ENCODE results near the gene GATA1. TPM values are rescaled to one million over a fixed set of nuclear protein-coding genes. Genes with fewer than 3 reads are reported as not detected.
A peak's percentile ranks its signal among the peaks of the same experiment; 100 is the strongest.

Gene GATA1
- total and polyA plus RNA-seq, 8 donors, result 0.37 to 9.4 TPM; not detected in 6

DNA sequence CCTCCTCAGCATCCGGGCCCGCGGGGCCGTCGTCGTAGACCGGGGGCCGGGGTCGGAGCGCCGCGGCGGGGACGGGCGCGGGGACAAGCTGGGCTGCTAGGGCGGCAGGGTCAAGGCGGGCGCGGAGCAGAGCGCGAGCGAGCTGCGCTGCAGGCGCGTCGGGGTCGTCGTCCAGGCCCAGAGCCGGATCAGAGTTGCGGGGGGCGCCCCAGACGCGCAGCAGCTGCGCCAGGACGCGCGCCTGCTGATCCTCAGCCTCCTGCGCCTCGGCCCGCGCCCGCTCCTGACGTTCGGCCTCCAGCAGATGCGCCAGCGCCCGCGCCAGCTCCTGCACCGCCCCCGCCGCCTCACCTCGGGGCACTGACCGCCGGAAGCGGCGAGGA lies 45.5 kb downstream of the GATA1 start:
- peaks cover 6 to 64% (median 61%) of the 10 kb centered on the region in 3 donors for H3K27me3 ChIP-seq
- H3K36me3 ChIP-seq, result no peaks in the 10 kb centered on the region
- TF ChIP-seq POLR2A (IDR thresholded peaks at IDR 0.05) (no peak), POLR2AphosphoS5 (IDR thresholded peaks at IDR 0.05) (no peak), EP300 (IDR thresholded peaks at IDR 0.05) (no peak)
- TF ChIP-seq, protein P1, sequence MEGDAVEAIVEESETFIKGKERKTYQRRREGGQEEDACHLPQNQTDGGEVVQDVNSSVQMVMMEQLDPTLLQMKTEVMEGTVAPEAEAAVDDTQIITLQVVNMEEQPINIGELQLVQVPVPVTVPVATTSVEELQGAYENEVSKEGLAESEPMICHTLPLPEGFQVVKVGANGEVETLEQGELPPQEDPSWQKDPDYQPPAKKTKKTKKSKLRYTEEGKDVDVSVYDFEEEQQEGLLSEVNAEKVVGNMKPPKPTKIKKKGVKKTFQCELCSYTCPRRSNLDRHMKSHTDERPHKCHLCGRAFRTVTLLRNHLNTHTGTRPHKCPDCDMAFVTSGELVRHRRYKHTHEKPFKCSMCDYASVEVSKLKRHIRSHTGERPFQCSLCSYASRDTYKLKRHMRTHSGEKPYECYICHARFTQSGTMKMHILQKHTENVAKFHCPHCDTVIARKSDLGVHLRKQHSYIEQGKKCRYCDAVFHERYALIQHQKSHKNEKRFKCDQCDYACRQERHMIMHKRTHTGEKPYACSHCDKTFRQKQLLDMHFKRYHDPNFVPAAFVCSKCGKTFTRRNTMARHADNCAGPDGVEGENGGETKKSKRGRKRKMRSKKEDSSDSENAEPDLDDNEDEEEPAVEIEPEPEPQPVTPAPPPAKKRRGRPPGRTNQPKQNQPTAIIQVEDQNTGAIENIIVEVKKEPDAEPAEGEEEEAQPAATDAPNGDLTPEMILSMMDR (IDR thresholded peaks at IDR 0.05), result no peak
- no peak overlapping the region for H3K27ac ChIP-seq
- DNase-seq, result peak in 1 of 2 donors; percentile 39
- peaks cover 0 to 20% (median 4%) of the 10 kb centered on the region in 4 donors for H3K9me3 ChIP-seq
- intact Hi-C loops (cut with DNase I; ENCODE audit: low total_unique reads), result no loop called here
- peak overlapping the region in 1 of 4 donors; percentile 22 for H3K4me3 ChIP-seq
- H3K4me1 ChIP-seq, result peaks cover 0 to 18% (median 6%) of the 10 kb centered on the region in 4 donors
- 2 to 40% (median 17%) methylated on average over 32 to 52 of the region's 57 CpGs; no CpG with 5 or more reads in 1 of the 5 donors for WGBS, 5 donors

DNA sequence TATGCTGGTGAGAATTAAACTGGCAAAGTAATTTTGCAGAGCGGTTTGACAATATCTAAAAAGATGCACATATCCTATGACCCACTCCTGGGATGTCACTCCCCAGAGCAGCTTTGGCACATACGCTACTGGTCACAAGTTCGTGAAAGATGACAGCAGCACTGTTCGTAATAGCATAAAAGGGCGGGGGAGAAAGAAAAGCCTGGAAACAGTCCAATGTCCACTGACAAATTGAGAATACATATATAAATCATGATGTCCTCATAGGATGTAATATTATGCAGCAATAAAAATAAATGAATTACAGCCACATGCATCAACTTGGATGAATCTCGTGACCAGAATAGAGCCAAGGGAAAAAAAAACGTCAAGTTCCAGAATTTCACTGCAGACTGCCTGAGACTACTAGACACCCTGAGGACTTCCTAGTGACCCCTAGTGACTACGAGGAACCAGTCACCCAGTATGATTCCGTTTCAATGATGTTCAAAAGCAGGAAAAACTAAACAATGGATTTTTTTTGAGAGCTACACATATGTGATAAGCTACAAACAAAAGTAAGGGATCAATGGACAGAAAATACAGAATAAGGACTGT lies 47.2 kb downstream of the GATA1 start:
- Histone ChIP-seq H3K27me3 (peaks cover 6 to 57% (median 56%) of the 10 kb centered on the region in 3 donors), H3K4me1 (peaks cover 0 to 18% (median 6%) of the 10 kb centered on the region in 4 donors), H3K27ac (no peak overlapping the region), H3K4me3 (no peak overlapping the region), H3K9me3 (peaks cover 0 to 14% (median 0%) of the 10 kb centered on the region in 4 donors), H3K36me3 (no peaks in the 10 kb centered on the region)
- 32 to 52% (median 48%) methylated on average over 9 of the region's 9 CpGs for WGBS, 5 donors
- intact Hi-C loops (cut with DNase I; ENCODE audit: low total_unique reads), result no loop called here
- DNase-seq, result no peak
- no peak for TF ChIP-seq EP300 (IDR thresholded peaks at IDR 0.05)
- TF ChIP-seq, protein P1 (IDR thresholded peaks at IDR 0.05), result no peak
- TF ChIP-seq POLR2AphosphoS5 (IDR thresholded peaks at IDR 0.05), result no peak
- no peak for TF ChIP-seq POLR2A (IDR thresholded peaks at IDR 0.05)

DNA sequence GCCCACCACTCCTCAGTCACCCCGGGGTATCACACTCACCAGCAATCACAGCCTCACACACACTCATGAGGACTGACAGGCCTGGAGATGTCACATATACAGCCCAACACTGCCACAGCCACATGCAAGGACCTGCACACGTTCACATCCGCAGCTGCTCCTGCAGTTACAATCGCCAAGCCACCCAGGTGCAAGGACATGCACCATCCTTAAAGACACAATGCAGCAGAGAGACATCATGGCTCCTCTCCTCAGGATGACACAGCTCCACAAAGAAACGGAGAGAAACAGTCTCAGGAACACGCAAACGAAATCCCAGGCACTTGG lies 48.0 kb downstream of the GATA1 start:
- DNase-seq, result no peak
- intact Hi-C loops (cut with DNase I; ENCODE audit: low total_unique reads), result no loop called here
- Histone ChIP-seq H3K4me1 (peaks cover 0 to 18% (median 6%) of the 10 kb centered on the region in 4 donors), H3K27me3 (peaks cover 6 to 57% (median 51%) of the 10 kb centered on the region in 3 donors), H3K9me3 (peaks cover 0 to 14% (median 0%) of the 10 kb centered on the region in 4 donors), H3K4me3 (no peak overlapping the region), H3K27ac (no peak overlapping the region), H3K36me3 (no peaks in the 10 kb centered on the region)
- TF ChIP-seq POLR2A (IDR thresholded peaks at IDR 0.05) (no peak), EP300 (IDR thresholded peaks at IDR 0.05) (no peak), POLR2AphosphoS5 (IDR thresholded peaks at IDR 0.05) (no peak)
- TF ChIP-seq, protein P1 (IDR thresholded peaks at IDR 0.05), result no peak
- 6 to 43% (median 19%) methylated on average over 5 to 7 of the region's 7 CpGs for WGBS, 5 donors

DNA sequence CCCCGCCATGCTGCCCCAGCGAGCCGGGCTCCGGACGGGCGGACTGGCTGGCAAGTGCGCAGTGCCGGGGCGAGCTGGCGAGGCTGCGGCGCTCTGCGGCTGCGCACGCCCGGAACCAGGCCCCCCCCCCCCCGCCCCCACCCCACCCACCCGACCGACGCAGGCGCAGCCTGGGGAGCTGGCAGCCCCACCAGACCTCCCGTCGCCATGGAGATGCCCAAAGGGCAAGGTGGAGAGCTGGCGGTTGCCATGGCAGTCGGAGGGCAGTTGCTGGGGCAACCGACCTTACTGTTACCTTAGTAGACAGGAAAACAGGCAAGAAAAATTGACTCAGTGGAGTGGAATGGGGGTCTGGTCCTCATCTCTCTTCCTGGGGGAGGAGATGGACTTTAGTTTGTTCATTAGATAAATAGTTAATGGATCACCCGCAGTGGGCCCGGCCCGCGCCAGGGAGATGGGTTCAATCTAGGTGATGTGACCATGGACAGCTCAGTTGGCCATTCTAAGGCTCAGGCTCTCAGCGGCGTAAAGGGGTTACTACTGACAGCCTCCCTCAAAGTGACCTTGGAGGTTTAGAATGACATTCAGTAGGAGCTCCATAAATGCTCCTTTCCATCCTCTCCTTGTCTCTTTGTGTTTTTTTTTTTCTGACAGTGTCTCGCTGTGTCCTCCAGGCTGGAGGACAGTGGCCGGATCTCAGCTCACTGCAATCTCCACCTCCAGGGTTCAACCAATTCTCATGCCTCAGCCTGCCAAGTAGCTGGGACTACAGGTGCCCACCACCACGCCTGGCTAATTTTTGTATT lies 49.3 kb downstream of the GATA1 start, which contains the start of gene PCSK1N:
Gene PCSK1N (minus strand): TSS at position 87 of the 806 bp plus-strand sequence. CDS start 78 bp downstream, at position 9.
- 14 to 50% (median 43%) methylated on average over 9 to 33 of the region's 35 CpGs for WGBS, 5 donors
- Histone ChIP-seq H3K27ac (no peak within 1 kb of the TSS), H3K36me3 (no peaks in the 10 kb centered on the region), H3K27me3 (peaks cover 6 to 51% (median 45%) of the 10 kb centered on the region in 3 donors), H3K4me1 (peaks cover 0 to 18% (median 6%) of the 10 kb centered on the region in 4 donors), H3K9me3 (peaks cover 0 to 14% (median 0%) of the 10 kb centered on the region in 4 donors), H3K4me3 (peak within 1 kb of the TSS; percentile 21 to 42 (median 30))
- DNase-seq, result peak in 1 of 2 donors; percentile 67
- no peak for TF ChIP-seq EP300 (IDR thresholded peaks at IDR 0.05)
- no peak for TF ChIP-seq POLR2A (IDR thresholded peaks at IDR 0.05)
- TF ChIP-seq, protein P1 (IDR thresholded peaks at IDR 0.05), result no peak
- TF ChIP-seq POLR2AphosphoS5 (IDR thresholded peaks at IDR 0.05), result no peak
- intact Hi-C loops (cut with DNase I; ENCODE audit: low total_unique reads), result no loop called here
